ENCODE data around the gene WFDC11.

WFDC11 gene

DNA sequence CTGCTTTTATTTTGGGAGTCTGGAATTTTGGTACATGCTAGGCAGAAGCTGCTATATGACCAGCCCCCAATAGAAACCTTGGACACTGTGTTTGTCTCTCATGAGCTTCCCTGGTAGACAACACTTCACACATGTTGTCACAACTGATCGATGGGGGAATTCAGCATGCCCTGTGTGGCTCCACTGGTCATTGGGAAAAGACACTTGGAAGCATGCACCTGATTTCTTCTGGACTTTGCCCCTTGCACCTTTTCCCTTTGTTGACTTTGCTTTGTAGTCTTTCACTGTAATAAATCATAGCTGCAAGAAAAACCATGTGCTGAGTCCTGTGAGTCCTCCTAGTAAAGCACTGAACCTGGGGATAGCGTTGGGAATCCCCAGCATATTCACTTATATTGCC, 48.4 kb downstream of the WFDC11 start:
- no peak for DNase-seq

DNA sequence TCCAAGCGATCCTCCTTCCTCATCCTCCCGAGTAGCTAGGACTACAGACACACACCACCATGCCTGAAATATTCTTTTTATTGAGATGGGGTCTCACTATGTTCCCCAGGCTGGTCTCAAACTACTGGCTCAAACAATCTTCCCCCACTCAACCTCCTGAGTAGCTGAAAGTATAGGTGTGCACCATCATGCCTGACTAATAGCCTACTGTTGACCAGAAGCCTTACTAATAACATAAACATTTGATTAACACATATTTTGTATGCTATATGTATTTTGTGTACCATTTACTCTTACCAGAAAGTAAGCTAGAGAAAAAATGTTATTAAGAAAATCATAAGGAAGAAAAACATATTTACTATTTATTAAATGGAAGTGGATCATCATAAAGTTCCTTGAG, 52.4 kb downstream of the WFDC11 start:
- DNase-seq = no peak

DNA sequence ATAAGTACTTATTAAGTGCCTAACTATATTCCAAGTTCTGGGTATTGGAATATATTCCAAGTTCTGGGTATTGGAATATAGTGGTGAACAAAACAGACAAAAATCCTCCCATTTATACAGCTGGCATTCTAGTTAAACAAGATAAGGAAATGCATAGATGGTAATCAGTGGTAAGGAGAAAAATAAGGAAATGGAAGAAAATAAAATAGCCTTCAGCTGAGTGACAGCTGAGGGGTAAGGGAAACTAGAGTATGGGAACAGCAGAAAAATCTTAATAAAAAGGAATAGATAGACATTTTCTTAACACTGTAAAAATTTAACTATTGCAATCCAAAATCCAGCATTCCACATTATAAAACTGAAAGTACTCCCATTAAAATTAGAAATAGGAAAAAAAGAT, 57.7 kb downstream of the WFDC11 start:
- DNase-seq = no peak

DNA sequence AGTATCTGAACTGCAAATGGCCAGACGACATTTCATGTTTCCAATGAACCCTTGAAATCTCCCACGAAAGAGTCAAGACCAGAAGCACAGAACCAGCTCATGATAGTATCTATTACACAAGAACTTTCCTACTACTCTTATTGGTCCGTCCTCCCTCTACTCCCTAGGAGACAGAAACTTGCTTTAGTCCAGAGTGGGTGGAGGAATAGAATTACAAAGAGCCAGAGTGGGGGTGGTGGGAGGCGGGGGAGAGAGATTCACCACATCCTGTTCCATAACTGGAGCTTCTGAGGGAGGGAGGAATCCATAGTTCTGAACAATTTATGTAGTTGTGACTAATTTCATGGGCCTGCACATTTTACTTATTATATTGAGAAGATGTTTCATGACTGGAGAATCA, 59.0 kb downstream of the WFDC11 start:
- peak; percentile 93 for DNase-seq

DNA sequence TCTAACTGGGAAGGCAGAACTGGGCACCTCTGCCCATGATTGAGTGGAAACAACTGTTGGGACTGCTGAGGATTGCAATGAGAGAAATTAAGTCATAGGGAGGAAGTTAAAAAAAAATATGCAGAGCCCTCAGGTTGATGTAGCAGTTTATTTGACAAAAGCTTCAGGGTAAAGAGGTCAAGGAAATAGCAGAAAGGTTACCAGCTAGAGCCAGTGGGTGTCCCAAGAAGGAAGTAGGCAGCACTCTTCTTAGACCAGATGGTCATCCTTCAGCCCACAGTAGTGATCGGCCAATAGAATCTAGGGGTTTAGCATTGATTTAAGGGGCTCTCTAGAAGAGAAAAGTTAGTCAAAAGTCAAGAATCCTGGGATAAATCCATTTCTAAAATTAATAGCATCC, 62.2 kb downstream of the WFDC11 start:
- no peak for DNase-seq

Measured in fibroblast of skin of right quadriceps (primary cell).